ENCODE results near the gene RNF227. TPM values are rescaled to one million over a fixed set of nuclear protein-coding genes. Genes with fewer than 3 reads are reported as not detected.

Gene RNF227
- total RNA-seq, 2 donors from 2014 or later: 1.1 to 1.5 TPM

DNA sequence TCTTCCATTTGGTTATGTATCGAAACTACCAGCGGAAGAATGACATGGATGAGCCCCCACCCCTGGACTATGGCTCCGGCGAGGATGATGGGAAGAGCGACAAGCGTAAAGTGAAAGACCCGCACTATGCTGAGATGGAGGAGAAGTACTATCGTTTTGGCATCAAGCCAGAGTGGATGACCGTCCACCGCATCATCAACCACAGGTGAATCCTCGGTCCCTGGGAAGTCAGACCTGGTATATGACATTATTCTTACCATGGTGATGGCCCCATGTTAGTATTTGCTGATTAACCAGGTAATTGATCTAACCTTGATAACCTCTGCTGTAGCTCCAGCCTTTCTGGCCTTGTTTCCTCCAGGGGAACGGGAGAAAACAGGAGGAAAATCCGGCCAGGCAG is 19.0 kb downstream of the RNF227 start:
- intact Hi-C loops (cut with DNase I): no loop called here

DNA sequence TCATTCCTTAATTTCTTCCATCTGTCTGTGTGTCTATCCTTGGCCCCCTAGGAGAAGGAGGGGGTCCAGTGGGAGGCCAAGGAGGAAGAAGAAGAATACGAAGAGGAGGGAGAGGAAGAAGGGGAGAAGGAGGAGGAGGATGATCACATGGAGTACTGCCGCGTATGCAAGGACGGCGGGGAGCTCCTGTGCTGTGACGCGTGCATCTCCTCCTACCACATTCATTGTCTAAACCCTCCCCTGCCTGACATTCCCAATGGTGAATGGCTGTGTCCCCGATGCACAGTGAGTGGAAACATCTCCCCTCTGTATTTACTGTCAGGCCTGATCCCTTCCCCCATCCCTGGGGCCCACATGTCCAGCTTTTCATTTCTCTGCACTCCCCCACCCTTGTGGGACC is 21.2 kb downstream of the RNF227 start:
- DNase-seq (ENCODE audit: low spot score): no peak
- intact Hi-C loops (cut with DNase I): no loop called here

More for the DNA sequence above, 19.0 kb downstream of the RNF227 start:
- no peak for DNase-seq (ENCODE audit: low spot score)

DNA sequence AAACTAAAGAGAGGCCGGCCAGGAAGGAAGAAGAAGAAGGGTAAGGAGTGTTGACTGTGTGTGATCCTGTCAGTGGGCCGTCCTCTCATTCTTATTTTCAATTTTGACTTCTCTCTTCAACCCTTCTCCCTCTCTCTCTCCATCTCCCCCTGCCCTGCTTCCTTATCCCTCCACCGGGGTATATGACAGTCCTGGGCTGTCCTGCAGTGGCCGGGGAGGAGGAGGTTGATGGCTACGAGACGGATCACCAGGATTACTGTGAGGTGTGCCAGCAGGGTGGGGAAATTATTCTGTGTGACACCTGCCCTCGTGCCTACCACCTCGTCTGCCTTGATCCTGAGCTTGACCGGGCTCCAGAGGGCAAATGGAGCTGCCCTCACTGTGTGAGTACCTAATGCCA is 21.9 kb downstream of the RNF227 start:
- DNase-seq (ENCODE audit: low spot score): no peak
- intact Hi-C loops (cut with DNase I): no loop called here

DNA sequence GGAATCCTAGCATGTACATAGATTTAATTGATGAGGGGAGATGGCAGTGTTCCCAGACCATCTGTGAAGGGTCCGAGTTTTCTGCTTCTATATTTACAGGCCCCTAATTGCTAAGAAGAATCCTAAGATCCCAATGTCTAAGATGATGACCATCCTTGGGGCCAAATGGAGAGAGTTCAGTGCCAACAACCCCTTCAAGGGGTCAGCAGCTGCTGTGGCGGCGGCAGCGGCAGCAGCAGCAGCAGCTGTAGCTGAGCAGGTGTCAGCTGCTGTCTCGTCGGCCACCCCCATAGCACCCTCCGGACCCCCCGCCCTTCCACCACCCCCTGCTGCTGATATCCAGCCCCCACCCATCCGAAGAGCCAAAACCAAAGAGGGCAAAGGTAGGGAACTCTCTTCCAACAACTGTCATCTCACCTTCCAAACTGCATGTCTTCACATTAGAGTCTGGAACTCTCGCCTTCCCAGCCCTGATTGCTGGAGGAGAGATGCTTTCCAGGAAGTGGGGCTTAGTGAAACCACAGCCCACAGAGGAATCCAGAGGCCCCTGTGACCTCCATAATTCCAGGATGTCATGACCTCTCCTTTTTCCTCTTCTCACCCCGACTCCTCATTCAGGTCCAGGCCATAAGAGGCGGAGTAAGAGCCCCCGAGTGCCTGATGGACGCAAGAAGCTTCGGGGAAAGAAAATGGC is 22.8 kb downstream of the RNF227 start:
- no peak for DNase-seq (ENCODE audit: low spot score)

DNA sequence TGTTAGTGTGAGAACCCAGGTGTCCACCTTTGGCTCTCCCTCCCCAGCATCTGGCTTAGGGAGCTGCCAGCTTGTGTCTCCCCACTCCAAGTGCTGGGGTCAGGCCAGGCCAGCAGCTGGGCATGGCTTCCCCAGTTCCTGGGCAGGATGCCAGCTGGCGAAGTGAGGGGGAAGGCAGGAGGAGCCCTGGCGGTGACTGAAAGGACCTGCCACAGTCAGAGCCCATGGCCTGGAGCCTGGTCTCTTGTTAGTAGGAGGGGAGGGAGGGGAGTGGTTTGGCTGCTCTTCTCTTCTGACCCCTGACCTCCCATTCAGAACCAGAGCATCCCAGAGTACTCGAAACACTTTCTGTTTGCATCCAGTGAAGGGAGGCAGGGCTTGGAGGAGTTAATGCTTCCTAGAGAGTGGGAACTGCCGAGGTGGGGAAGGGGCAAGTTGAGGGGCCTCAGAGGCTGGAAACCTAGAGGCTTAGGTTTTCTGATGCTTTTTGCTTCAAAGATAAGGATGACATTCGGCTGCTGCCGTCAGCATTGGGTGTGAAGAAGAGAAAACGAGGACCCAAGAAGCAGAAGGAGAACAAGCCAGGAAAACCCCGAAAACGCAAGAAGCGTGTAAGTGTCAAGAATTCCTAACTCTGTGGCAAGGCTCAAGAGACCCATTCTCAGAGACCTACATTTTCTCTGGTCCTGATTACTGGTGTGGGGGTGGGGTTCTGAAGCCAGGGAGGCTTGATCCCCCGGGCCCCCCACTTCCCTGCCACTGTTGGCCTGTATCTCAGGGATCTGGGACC is 26.7 kb downstream of the RNF227 start:
- DNase-seq (ENCODE audit: low spot score): peak; percentile 98
- intact Hi-C loops (cut with DNase I): no loop called here

More for the DNA sequence above, 22.8 kb downstream of the RNF227 start:
- intact Hi-C loops (cut with DNase I): no loop called here

DNA sequence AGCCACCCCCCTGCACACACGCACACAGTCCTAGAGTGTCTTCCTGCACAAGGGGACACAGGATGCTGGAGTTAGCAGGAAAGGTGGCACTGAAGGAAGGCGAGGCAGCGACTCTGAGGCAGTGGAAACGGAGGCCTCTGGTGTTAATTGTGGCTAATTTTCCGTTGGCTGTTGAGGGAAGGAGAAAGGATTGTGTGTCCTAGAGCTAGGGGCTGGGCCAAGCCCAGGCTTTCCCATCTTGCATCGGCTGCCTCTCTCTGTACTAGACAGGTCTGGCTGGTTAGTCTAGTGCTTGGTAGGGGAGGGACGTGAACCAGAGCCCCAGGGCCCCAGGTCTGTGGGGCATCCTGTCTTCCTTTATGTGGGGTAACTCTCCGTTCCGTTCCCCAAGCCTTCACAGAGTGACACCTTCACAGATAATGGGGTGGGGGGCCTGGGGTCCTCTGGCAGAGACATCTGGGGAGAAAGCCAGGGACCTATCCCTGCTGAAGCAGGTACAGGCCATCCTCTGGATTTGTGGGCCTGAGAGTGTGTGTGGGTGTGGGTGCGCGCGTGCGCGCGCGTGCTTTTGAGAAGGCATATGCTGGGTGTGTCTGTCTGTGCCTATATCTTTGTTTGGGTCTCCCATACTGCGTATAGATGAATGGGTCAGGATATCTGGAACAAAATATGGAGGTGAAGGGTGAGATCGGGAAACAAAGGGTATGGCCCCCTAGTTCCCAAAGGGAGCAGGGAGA is 27.7 kb downstream of the RNF227 start, which contains the start of gene CHD3:
TSS of gene CHD3 (plus strand) at position 606 of the 737 bp plus-strand sequence. CDS start 212 bp downstream, outside the sequence.
- DNase-seq (ENCODE audit: low spot score): no peak
- intact Hi-C loops (cut with DNase I): no loop called here

DNA sequence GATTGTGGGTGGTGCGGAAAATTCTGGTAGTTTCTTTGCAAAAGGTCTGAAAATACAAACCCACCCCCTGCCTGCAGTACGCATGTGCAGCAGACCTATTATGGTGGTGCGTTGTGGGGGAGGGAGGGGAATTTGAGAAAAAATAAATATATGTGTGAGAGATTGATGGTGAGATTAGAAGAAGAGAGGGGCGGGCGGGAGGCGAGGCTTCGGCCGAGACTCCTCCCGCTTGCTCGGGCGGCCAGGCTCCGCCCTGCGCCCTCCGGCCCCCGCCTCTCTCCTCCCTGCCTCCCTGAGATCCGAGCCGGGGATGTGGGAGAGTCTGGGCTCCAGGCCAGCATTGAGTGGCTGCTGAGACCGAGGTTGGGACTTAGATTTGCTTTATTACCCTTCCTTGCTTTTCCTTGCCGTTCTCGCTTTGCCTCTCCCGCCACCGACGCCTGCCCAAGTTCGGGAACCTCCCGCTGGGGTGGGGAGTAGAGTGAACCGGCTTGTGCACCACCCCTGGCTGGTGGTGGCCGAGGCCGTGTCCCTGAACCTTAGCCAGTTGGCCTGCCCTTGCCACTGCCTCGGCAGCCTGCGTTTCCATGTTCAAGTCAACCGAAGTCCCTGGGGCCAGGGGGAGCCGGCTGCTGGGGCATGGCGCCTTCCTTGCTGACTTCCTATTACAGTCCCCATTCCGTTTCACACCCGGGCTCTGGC is 28.5 kb downstream of the RNF227 start:
- intact Hi-C loops (cut with DNase I): no loop called here
- DNase-seq (ENCODE audit: low spot score): peak; percentile 96

DNA sequence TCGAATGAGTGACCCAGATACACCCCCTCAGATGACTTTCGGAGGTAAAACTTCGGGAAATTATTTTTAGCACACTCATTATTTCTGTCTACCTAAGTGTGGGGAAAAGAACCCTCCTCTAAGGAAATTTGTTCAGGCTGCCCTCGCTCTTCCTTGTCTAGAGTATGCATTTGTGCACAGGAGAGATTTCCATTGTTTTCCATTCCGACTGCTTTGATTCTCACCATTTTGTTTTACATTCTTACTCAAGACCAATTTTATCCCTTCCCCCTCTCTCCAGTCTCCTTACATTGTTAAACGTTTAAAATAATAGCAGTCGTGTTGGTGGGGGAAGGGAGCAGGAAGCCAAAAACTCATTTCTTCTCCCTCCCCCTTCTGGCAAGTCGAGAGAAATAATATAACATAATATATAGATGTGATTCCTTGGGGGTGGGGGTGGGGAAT is 29.0 kb downstream of the RNF227 start:
- intact Hi-C loops (cut with DNase I): no loop called here

DNA sequence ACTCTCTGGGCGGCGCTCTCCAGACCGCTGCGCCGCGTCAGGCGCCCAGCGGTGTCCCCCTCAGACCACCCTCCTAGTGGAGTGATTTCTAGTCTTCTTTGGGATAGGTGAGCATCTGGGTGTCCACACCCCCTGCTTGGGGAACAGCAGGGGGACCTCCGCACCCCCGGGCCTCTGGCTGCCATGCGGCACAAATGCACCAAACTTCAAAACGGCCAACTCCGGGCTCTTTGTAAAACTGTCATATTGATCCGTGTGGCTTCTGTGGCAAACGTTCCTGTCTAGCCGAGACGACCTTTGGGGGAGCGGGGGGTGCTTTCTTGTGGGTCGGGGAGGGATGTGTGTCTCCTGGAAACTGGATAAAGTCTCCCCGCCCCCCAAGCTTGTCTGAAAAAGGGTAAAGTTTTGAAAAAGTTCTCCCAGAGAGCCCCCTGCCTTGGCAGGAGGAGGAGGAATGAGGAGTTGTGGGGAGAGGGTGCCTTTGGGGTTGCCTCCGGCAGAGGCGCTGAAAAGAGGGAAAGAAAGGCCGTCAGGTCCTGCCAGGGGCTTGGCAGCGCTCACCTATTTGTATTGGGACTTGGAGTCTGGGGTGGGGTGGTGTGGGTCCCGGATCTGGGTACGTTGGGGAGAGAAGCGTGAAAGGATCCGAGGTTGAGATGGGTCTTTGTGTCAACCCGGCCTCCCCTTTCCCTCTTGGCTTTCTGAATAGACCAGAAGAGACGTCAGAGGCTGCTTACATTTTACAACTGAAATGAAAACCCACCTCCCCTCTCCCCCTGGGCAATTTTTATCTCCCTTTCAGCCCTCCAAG is 29.7 kb downstream of the RNF227 start:
- peak; percentile 80 for DNase-seq (ENCODE audit: low spot score)
- intact Hi-C loops (cut with DNase I): no loop called here

More for the DNA sequence above, 29.0 kb downstream of the RNF227 start:
- DNase-seq (ENCODE audit: low spot score): no peak

DNA sequence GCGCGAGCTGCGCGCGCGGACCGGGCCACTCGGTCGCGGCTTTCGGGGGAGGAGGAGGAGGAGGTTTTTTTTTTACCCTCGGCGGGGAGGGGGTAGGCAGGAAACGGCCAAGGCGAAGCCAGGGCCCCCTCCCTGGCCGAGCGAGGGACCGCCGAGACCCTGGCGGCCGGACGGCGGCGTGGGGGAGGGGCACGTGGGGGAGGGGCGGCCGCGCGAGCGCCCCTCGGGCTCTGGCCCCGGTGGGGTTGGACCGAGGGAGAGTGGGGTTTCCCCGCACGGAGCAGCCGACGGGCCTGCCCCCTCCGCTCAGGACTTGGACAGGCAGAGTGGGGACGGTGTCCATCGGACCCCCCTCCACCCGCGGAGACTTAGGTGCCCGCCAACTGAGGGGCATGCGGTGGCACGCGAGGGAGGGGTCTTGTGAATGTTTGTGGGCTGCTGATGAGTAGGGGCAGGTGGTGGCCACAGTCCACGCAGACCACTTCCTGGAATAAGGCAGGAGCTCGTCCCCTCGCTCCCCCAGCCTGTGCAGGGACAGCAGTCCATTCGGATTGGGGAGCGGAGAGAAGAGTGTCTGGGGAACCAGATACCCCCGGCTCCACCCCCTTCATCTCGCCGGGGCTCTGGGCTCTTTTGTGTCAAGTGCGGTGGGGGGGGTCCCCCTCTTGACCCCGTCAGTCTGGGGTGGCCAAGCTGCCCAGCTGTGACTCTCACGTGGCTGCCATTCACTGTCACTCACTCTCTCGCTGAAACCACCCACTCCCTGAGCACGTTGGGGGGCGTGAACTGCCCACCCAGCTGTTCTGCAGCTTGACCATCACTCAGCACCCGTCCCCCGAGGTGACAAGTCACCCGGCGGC is 30.5 kb downstream of the RNF227 start:
- intact Hi-C loops (cut with DNase I): no loop called here
- DNase-seq (ENCODE audit: low spot score): peak; percentile 84

DNA sequence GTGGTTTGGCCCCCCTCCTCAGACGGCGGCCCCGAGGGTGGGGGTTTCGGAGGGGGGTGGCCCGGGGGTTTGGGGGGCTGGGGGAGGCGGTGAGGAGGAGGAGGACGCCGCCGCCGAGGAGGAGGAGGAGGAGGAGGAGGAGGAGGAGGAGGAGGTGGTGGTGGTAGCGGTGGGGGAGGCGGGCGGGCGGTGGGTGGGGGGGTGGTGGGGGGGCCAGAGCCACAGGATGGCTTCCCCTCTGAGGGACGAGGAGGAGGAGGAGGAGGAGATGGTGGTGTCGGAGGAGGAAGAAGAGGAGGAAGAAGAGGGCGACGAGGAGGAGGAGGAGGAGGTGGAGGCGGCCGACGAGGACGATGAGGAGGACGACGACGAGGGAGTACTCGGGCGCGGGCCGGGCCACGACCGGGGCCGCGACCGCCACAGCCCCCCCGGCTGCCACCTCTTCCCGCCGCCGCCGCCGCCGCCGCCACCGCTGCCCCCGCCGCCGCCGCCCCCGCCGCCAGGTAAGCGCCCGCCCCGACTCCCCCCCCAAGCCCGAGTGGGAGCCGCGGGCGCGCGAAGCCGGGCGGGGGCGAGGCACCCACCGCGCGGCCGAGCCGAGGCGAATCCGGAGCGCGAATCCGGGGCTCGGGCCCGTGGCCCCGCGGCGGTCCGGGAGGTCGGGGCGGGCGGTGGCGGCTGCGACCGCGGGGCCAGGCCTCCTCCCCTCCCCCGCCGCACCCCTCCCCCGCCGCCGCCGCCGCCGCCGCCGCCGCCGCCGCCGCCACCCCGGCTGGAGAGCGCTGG is 31.3 kb downstream of the RNF227 start:
- intact Hi-C loops (cut with DNase I): no loop called here

DNA sequence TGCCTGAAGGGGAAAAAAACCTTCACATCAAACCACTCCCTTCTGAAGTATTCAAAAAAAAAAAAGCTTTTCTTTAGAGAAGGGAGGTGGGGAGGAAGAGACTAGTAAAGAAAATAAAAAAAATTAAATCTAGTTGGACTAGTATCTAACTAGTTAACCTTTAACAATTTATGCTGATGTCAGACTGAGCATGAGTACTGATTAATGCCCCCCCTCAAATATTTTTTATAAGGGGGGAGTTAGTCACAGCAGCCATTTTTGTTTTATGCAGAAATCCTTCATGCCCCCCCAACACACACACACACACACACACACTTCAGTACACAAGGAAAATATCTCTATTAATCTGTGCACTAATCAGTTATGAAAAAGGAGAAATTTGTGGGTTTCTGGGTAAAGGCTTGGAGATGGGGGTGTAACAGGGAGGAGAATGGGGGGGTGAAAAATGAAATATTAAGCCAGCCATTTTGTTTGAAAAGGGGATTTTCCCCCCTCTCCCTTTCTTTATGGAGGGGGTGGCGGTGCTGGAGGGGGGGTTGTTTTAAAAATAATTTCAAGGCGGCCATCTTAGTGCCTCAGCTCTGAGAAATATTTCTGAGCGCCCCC is 32.2 kb downstream of the RNF227 start:
- intact Hi-C loops (cut with DNase I): no loop called here

More for the DNA sequence above, 31.3 kb downstream of the RNF227 start:
- DNase-seq (ENCODE audit: low spot score): peak; percentile 75

DNA sequence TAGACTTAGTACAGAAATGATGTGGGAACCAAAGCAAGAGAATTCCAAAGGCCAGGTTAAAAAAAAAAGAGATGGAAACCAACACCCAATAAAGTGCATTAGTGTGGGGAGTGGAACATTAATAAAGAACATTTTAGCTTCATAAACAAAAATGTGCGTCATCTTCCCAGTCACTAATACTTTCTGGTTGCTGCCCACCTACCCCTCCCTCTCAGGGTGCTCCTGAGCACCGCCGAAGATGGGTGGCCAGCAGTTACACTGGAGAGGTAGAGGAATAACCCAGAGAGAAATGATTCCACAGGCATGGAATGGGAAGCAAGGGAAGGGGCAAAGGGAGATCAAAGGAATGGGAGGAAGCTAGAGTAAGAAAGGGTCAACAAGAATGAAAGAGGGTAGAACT is 33.5 kb downstream of the RNF227 start:
- peak; percentile 22 for DNase-seq (ENCODE audit: low spot score)
- intact Hi-C loops (cut with DNase I): no loop called here

More for the DNA sequence above, 32.2 kb downstream of the RNF227 start:
- DNase-seq (ENCODE audit: low spot score): peak; percentile 52

DNA sequence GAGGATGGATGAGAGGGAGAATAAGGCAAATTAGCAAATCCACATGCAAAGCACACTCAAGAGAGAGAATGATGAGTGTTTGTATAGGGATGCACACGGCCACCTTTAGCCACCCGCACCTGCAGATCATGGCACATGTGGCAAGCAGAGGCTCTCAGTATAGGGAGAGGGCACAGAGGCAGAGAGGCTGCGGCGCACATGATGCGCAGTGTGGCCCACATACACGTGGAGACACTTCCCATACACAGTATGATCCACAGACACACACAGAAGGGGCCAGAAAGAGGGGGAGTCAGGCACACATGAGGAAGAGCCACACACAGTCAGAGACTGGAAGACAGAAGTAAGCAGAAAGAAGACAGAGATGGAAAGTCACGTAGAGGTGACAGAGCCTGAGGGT is 34.0 kb downstream of the RNF227 start:
- intact Hi-C loops (cut with DNase I): no loop called here
- DNase-seq (ENCODE audit: low spot score): peak; percentile 26

DNA sequence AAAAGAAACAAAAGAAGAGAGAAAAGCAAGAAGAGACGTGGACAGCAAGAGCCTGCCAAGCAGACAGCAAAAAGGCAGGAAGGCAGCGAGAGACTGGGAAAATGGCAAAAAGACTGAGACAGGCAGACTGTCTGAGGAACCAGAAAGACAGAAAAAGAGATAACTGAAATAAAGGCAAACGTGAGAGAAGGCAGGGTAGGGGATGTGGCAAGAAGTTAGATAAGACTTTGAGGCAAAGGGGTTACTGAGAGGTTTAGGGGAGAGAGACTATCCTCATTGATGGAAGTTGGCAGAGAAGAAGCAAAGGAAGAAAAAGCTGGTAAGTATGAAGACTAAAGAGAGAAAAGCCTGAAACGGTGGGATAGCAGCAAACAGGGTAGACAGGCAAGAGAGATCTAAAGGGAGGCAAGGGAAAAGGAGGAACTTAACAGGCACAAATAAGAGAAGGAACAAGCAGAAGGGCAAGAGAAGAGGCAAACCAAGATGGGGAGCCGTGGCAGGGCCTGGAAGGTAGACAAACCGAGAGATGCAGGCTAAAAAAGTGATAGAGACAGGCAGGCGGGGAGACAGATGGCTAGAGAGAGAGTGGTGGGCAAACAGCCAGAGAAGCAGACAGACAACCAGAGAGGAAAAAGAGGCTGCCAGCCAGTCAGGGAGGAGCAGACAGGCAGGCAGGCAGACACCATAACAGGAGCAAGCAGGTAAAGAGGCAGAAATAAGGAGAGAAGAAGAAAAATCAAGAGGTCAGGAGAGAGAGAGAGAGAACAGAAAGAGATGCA is 34.6 kb downstream of the RNF227 start:
- intact Hi-C loops (cut with DNase I): no loop called here
- peak; percentile 48 for DNase-seq (ENCODE audit: low spot score)
